Measurements from ENCODE around the gene HTRA1. TPM values are rescaled to one million over a fixed set of nuclear protein-coding genes. Genes with fewer than 3 reads are reported as not detected.

Gene HTRA1
- total RNA-seq, 4 donors from 2014 or later, result 14.2 to 23.2 (median 17.2) TPM

- H3K36me3 ChIP-seq, result peaks cover 0 to 10% of the 10 kb centered on the region in 2 donors
- H3K4me3 ChIP-seq, result no peak overlapping the region
- no peak for TF ChIP-seq POLR2A (IDR thresholded peaks at IDR 0.05)
- TF ChIP-seq, protein P1, sequence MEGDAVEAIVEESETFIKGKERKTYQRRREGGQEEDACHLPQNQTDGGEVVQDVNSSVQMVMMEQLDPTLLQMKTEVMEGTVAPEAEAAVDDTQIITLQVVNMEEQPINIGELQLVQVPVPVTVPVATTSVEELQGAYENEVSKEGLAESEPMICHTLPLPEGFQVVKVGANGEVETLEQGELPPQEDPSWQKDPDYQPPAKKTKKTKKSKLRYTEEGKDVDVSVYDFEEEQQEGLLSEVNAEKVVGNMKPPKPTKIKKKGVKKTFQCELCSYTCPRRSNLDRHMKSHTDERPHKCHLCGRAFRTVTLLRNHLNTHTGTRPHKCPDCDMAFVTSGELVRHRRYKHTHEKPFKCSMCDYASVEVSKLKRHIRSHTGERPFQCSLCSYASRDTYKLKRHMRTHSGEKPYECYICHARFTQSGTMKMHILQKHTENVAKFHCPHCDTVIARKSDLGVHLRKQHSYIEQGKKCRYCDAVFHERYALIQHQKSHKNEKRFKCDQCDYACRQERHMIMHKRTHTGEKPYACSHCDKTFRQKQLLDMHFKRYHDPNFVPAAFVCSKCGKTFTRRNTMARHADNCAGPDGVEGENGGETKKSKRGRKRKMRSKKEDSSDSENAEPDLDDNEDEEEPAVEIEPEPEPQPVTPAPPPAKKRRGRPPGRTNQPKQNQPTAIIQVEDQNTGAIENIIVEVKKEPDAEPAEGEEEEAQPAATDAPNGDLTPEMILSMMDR (IDR thresholded peaks at IDR 0.05 in 4 of 5, conservative IDR thresholded peaks at IDR 0.05 in 1 of 5), result peak; percentile 64 to 87 (median 66)
- DNase-seq (no peak), ATAC-seq (no peak)
- no peaks in the 10 kb centered on the region for H3K9me3 ChIP-seq
- intact Hi-C loops (cut with DNase I; ENCODE audit: low total_unique reads), result loop anchor here (1.0 kb wide), 2 partner anchors 92 to 137 kb away; no protein-coding TSS in a partner anchor
- H3K4me1 ChIP-seq, result no peaks in the 10 kb centered on the region
- no peak overlapping the region for H3K27ac ChIP-seq
- no peaks in the 10 kb centered on the region for H3K27me3 ChIP-seq
- in situ Hi-C loops (cut with MboI; ENCODE audit: low sequenced_read_pairs in 4 of 4), result loop anchor here (5.0 to 25.0 kb wide), 6 partner anchors 91 to 141 kb away; partner anchors contain the start of gene DMBT1 (in 3 of the 4)
Observed at GRCh38 chr10:122435212-122435827, 26.0 kb upstream of the HTRA1 start.

DNA sequence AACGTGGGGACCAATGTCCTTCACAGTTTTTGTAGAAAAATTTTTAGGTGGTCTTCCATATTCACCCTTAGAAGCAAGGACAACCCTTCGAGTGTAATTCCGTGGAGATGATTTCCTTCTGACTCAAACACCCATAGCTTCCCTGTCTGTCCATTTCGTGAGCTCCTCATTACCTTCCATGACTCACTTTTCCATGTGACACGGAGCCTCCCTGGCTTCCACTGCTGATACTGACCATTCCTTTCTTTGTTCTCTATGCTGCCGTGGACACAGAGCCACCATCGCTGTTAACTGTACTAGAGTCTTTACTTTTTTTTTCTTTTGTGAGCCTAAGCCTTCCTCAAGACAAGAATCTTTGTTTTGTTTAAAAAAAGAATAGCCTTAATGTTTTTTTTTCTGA lies 19.4 kb upstream of the HTRA1 start:
- intact Hi-C loops (cut with DNase I; ENCODE audit: low total_unique reads), result loop anchor here (5.0 kb wide), 1 partner anchor 50 kb away; no protein-coding TSS in a partner anchor

DNA sequence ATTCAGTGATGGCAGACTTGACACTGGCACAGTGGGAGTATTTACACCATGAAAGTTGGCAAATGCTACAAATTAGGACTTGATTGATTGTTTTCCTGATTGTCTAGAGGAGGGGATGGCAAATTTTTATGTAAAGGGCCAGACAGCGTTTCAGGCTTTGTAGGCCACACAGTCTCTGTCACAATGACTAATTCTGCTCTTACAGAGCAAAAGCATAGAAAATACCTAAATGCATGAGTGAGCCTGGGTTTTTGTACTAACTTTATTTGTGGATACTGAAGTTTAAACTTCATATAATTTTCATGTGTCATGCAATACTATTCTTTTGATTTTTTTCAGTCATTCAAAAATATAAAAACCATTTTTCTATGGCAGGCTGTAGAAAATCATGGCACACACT lies 15.9 kb upstream of the HTRA1 start:
- Histone ChIP-seq H3K27me3 (no peaks in the 10 kb centered on the region), H3K27ac (no peak overlapping the region)
- in situ Hi-C loops (cut with MboI; ENCODE audit: low sequenced_read_pairs in 4 of 4), result loop anchor here in 1 of 4 donors (25.0 kb wide), 1 partner anchor 117 kb away; the partner anchor contains the start of gene DMBT1

More for the DNA sequence above, 19.4 kb upstream of the HTRA1 start:
- no peak overlapping the region for H3K27ac ChIP-seq
- no peaks in the 10 kb centered on the region for H3K36me3 ChIP-seq
- DNase-seq (no peak), ATAC-seq (no peak)
- no peaks in the 10 kb centered on the region for H3K27me3 ChIP-seq
- TF ChIP-seq, protein P1 (IDR thresholded peaks at IDR 0.05 in 4 of 5, conservative IDR thresholded peaks at IDR 0.05 in 1 of 5), result no peak
- no peak for TF ChIP-seq POLR2A (IDR thresholded peaks at IDR 0.05)
- no peaks in the 10 kb centered on the region for H3K9me3 ChIP-seq
- in situ Hi-C loops (cut with MboI; ENCODE audit: low sequenced_read_pairs in 4 of 4), result loop anchor here in 1 of 4 donors (25.0 kb wide), 1 partner anchor 120 kb away; the partner anchor contains the start of gene DMBT1
- no peak overlapping the region for H3K4me3 ChIP-seq
- H3K4me1 ChIP-seq, result peaks cover 1 to 3% of the 10 kb centered on the region in 2 donors

GRCh38 chr10:122445904-122446303 lies 15.4 kb upstream of the HTRA1 start:
- TF ChIP-seq POLR2A (IDR thresholded peaks at IDR 0.05), result no peak
- TF ChIP-seq, protein P1 (IDR thresholded peaks at IDR 0.05 in 4 of 5, conservative IDR thresholded peaks at IDR 0.05 in 1 of 5), result no peak
- no peak overlapping the region for H3K27ac ChIP-seq
- DNase-seq, result no peak
- no peaks in the 10 kb centered on the region for H3K9me3 ChIP-seq
- no peak overlapping the region for H3K4me3 ChIP-seq
- H3K4me1 ChIP-seq, result peaks cover 25 to 27% of the 10 kb centered on the region in 2 donors
- in situ Hi-C loops (cut with MboI; ENCODE audit: low sequenced_read_pairs in 4 of 4), result loop anchor here in 1 of 4 donors (25.0 kb wide), 1 partner anchor 116 kb away; the partner anchor contains the start of gene DMBT1
- intact Hi-C loops (cut with DNase I; ENCODE audit: low total_unique reads), result no loop called here
- no peak for ATAC-seq
- no peaks in the 10 kb centered on the region for H3K27me3 ChIP-seq
- H3K36me3 ChIP-seq, result no peaks in the 10 kb centered on the region

More for the DNA sequence above, 15.9 kb upstream of the HTRA1 start:
- no peak for ATAC-seq
- H3K4me1 ChIP-seq, result peaks cover 25 to 27% of the 10 kb centered on the region in 2 donors
- intact Hi-C loops (cut with DNase I; ENCODE audit: low total_unique reads), result no loop called here
- H3K36me3 ChIP-seq, result no peaks in the 10 kb centered on the region
- H3K4me3 ChIP-seq, result no peak overlapping the region
- no peaks in the 10 kb centered on the region for H3K9me3 ChIP-seq
- TF ChIP-seq, protein P1 (IDR thresholded peaks at IDR 0.05 in 4 of 5, conservative IDR thresholded peaks at IDR 0.05 in 1 of 5), result no peak
- TF ChIP-seq POLR2A (IDR thresholded peaks at IDR 0.05), result no peak
- DNase-seq, result no peak
